ENCODE results near the gene SLC37A4. TPM values are rescaled to one million over a fixed set of nuclear protein-coding genes. Genes with fewer than 3 reads are reported as not detected.

SLC37A4 gene
- total and polyA plus RNA-seq, 2 of the 8 experiments (the other 6 are each of a cell fraction or from before 2014, with no cell fraction given), result 35.1 to 91.9 TPM

GRCh38 chr11:119057000-119057769 is 26.5 kb upstream of the SLC37A4 start, which contains the start of gene HYOU1 (continued):
- TF ChIP-seq ASH2L (IDR thresholded peaks at IDR 0.05; ENCODE audit: low read length), result peak; percentile 18
- TF ChIP-seq KDM4A (IDR thresholded peaks at IDR 0.05; ENCODE audit: low read depth, low read length, severe bottlenecking), result no peak
- no peak for TF ChIP-seq RNF2 (IDR thresholded peaks at IDR 0.05; ENCODE audit: borderline replicate concordance, low read depth, low read length, missing control alignments, poor library complexity, severe bottlenecking)
- no peak for TF ChIP-seq JUND (IDR thresholded peaks at IDR 0.05; ENCODE audit: low read length)
- TF ChIP-seq SIN3A (conservative IDR thresholded peaks at IDR 0.05 in 1 of 2, IDR thresholded peaks at IDR 0.05 in 1 of 2; ENCODE audit: low read depth in 1 of 2, low read length in 2 of 2), result 0 out of 4 replicates have a peak, but pooled peaks have one; percentile 39 to 63
- TF ChIP-seq POLR2A (IDR thresholded peaks at IDR 0.05; ENCODE audit: control extremely low read depth in 1 of 2, low read depth in 2 of 2, low read length in 2 of 2), result peak; percentile 42 to 66; a peak in 2 of 3 replicates
- 0 out of 2 replicates have a peak, but pooled peaks have one; percentile 10 for TF ChIP-seq TCF12 (IDR thresholded peaks at IDR 0.05; ENCODE audit: low read depth, low read length)
- TF ChIP-seq CHD2 (IDR thresholded peaks at IDR 0.05; ENCODE audit: low read length), result no peak; the same call in 1 of the 2 replicates
- peak; percentile 28; the same call in 1 of the 2 replicates for TF ChIP-seq POLR2AphosphoS5 (IDR thresholded peaks at IDR 0.05; ENCODE audit: low read depth, low read length)
- no peak for TF ChIP-seq CEBPB (IDR thresholded peaks at IDR 0.05; ENCODE audit: low read depth, low read length)
- TF ChIP-seq CTCF (IDR thresholded peaks at IDR 0.05; ENCODE audit: control extremely low read depth in 1 of 3, insufficient read depth in 1 of 3, low read depth in 1 of 3, low read length in 3 of 3), result peak; percentile 28 to 42 (median 40)
- TF ChIP-seq SIRT6 (IDR thresholded peaks at IDR 0.05; ENCODE audit: low read length), result no peak
- TF ChIP-seq TAF7 (optimal IDR thresholded peaks at IDR 0.05; ENCODE audit: borderline replicate concordance, low read depth, low read length), result peak; percentile 49
- TF ChIP-seq MAX (IDR thresholded peaks at IDR 0.05), result no peak; the same call in none of the 2 replicates
- TF ChIP-seq HDAC2 (IDR thresholded peaks at IDR 0.05; ENCODE audit: borderline replicate concordance in 1 of 2, low read depth in 2 of 2, low read length in 2 of 2), result 0 out of 4 replicates have a peak, but pooled peaks of 1 of the 2 experiments have one; percentile 54
- TF ChIP-seq RXRA (IDR thresholded peaks at IDR 0.05; ENCODE audit: insufficient read depth, low read depth, low read length), result no peak
- TF ChIP-seq MAFK (IDR thresholded peaks at IDR 0.05; ENCODE audit: low read depth, low read length), result no peak
- peak; percentile 60; the same call in 1 of the 2 replicates for TF ChIP-seq YY1 (IDR thresholded peaks at IDR 0.05; ENCODE audit: low read depth, low read length)
- TF ChIP-seq GTF2F1 (IDR thresholded peaks at IDR 0.05; ENCODE audit: borderline replicate concordance, low read depth, low read length), result no peak
- no peak for TF ChIP-seq EZH2 (IDR thresholded peaks at IDR 0.05; ENCODE audit: low read depth, low read length, severe bottlenecking)
- TF ChIP-seq SIX5 (IDR thresholded peaks at IDR 0.05; ENCODE audit: low read depth, low read length), result no peak
